ENCODE data around the gene SPATC1L.

SPATC1L gene

DNA sequence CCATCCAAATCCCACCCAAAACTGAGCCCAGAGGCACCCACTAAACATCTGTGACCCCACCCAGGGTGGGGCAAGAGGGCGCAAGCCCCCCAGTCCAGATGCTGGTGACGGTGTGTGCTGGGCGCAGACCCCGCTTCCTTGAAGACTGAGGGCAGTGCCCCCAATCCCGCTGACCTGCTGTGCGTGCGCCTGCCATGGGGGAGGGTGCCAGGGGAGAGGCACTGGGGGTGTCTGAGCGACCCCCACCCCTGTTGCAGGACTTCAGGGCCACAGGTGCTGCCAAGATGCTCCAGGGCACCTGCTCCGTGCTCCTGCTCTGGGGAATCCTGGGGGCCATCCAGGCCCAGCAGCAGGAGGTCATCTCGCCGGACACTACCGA is 73.1 kb downstream of the SPATC1L start:
- TF ChIP-seq POLR2A (IDR thresholded peaks at IDR 0.05; ENCODE audit: extremely low read depth, insufficient read length) (no peak), MAX (IDR thresholded peaks at IDR 0.05; ENCODE audit: low read depth, low read length) (no peak), MYC (IDR thresholded peaks at IDR 0.05; ENCODE audit: low read depth, low read length) (no peak), CTCF (IDR thresholded peaks at IDR 0.05; ENCODE audit: low read depth, low read length) (no peak)
- H3K4me3 ChIP-seq (ENCODE audit: low read depth, low read length), result no peak overlapping the region
- no peak for DNase-seq (ENCODE audit: low read depth)

Measured in NB4 (cell line).